Esophagus muscularis mucosa (tissue), 4 donors: Measurements from ENCODE around the gene HS6ST2. TPM values are rescaled to one million over a fixed set of nuclear protein-coding genes. Genes with fewer than 3 reads are reported as not detected.

ENCODE experiments used
- DNase-seq: peaks from one replicate; pipeline ENCODE4 v3.0.0-alpha.2; 2017; ENCODE audit errors: extremely low spot score
- H3K27ac ChIP-seq, 4 donors: fragments of 200-600 bp; sonication (generic); replicated peaks in 1 of 4; 1 replicate in 3 of 4; 2 replicates in 1 of 4; pipeline ENCODE4 v1.5.1; 2016 to 2019; ENCODE audit warnings: mild to moderate bottlenecking in 1 of 4
- H3K27me3 ChIP-seq, 4 donors: fragments of 200-600 bp; sonication (generic); one replicate each; pipeline versions ENCODE4 v1.5.1 to v1.6.0; 2016 to 2019
- H3K36me3 ChIP-seq, 4 donors: fragments of 200-600 bp; sonication (generic); one replicate each; pipeline ENCODE4 v1.5.1; 2016 to 2019
- H3K4me1 ChIP-seq, 4 donors: fragments of 200-600 bp; sonication (generic); one replicate each; pipeline ENCODE4 v1.5.1; 2016 to 2019
- H3K4me3 ChIP-seq, 4 donors: fragments of 200-600 bp; sonication (generic); 1 replicate in 2 of 4; 2 replicates in 2 of 4; pipeline ENCODE4 v1.5.1; 2016 to 2019; ENCODE audit warnings: mild to moderate bottlenecking in 4 of 4, moderate library complexity in 1 of 4
- H3K9me3 ChIP-seq, 4 donors: fragments of 200-600 bp; sonication (generic); 1 replicate in 3 of 4; 2 replicates in 1 of 4; pipeline ENCODE4 v1.5.1; 2016 to 2019
- CTCF ChIP-seq, 3 experiments: fragments of 200-600 bp in 2 of 3; fragments of 450-650 bp in 1 of 3; sonication (generic) in 2 of 3; IDR thresholded peaks; one replicate each; pipeline ENCODE4 v1.5.1; 2017 to 2019; ENCODE audit warnings: antibody characterized with exemption in 3 of 3, mild to moderate bottlenecking in 2 of 3, moderate library complexity in 1 of 3
- EP300 ChIP-seq: sonication (generic); formaldehyde crosslinking; IDR thresholded peaks from one replicate; pipeline ENCODE4 v1.6.1; 2017; ENCODE audit warnings: antibody characterized with exemption
- POLR2A ChIP-seq: fragments of 450-650 bp; IDR thresholded peaks from one replicate; pipeline ENCODE4 v1.6.1; 2017; ENCODE audit warnings: antibody characterized with exemption, moderate library complexity, mild to moderate bottlenecking, low read depth
- POLR2AphosphoS5 ChIP-seq, 2 donors: sonication (generic); formaldehyde crosslinking; IDR thresholded peaks; one replicate each; pipeline ENCODE4 v1.6.1; 2017; ENCODE audit warnings: antibody characterized with exemption in 2 of 2
- WGBS: methylation state at CpG from one replicate; pipeline ENCODE4 v1.1.5; 2018; 5-methylcytosine and 5-hydroxymethylcytosine counted together
- intact Hi-C: fragments of 100-400 bp; cut with DNase I; formaldehyde crosslinking; loops from one replicate; pipeline ENCODE4 v1.15.1; 2023
- total RNA-seq, 4 donors: library from RNA; depleted of rRNA; stranded (reverse); fragments of >200 nt; gene quantifications; one replicate each; pipeline versions ENCODE4 v1.1.0 to v1.2.1, GENCODE V29; 2016

HS6ST2 gene
- total RNA-seq, 4 donors from 2014 or later: 0.29 to 0.99 TPM; not detected in 2

- H3K36me3 ChIP-seq: no peaks in the 10 kb centered on the region
- no peaks in the 10 kb centered on the region for H3K9me3 ChIP-seq
- intact Hi-C loops: no loop called here
- no peaks in the 10 kb centered on the region for H3K4me1 ChIP-seq
- no peak overlapping the region for H3K4me3 ChIP-seq
- no peak for TF ChIP-seq EP300
- TF ChIP-seq POLR2AphosphoS5 (IDR thresholded peaks at IDR 0.05): no peak
- TF ChIP-seq CTCF (IDR thresholded peaks at IDR 0.05): no peak
- TF ChIP-seq POLR2A: no peak
- no peak for DNase-seq
- H3K27ac ChIP-seq: no peak overlapping the region
- 90% methylated on average over 2 of the region's 2 CpGs for WGBS
- no peaks in the 10 kb centered on the region for H3K27me3 ChIP-seq
These were observed 142.8 kb downstream of the HS6ST2 start for GRCh38 chrX:132815643-132816042.

GRCh38 chrX:132810964-132811712, 147.3 kb downstream of the HS6ST2 start:
- WGBS: 88% methylated on average over 5 of the region's 5 CpGs
- TF ChIP-seq POLR2A (no peak), CTCF (IDR thresholded peaks at IDR 0.05) (no peak), POLR2AphosphoS5 (IDR thresholded peaks at IDR 0.05) (no peak), EP300 (no peak)
- Histone ChIP-seq H3K36me3 (no peaks in the 10 kb centered on the region), H3K27me3 (no peaks in the 10 kb centered on the region), H3K4me3 (no peak overlapping the region), H3K9me3 (no peaks in the 10 kb centered on the region), H3K27ac (no peak overlapping the region), H3K4me1 (no peaks in the 10 kb centered on the region)
- no peak for DNase-seq
- intact Hi-C loops: no loop called here

- H3K36me3 ChIP-seq: no peaks in the 10 kb centered on the region
- WGBS: 60% methylated on average over 3 of the region's 3 CpGs
- intact Hi-C loops: no loop called here
- H3K4me1 ChIP-seq: no peaks in the 10 kb centered on the region
- H3K9me3 ChIP-seq: no peaks in the 10 kb centered on the region
- no peak overlapping the region for H3K27ac ChIP-seq
- no peaks in the 10 kb centered on the region for H3K27me3 ChIP-seq
- H3K4me3 ChIP-seq: no peak overlapping the region
- no peak for DNase-seq
- TF ChIP-seq POLR2AphosphoS5 (IDR thresholded peaks at IDR 0.05) (no peak), EP300 (no peak), POLR2A (no peak), CTCF (IDR thresholded peaks at IDR 0.05) (no peak)
These were observed 147.9 kb downstream of the HS6ST2 start for GRCh38 chrX:132810488-132810887.

GRCh38 chrX:132809581-132809980, 148.8 kb downstream of the HS6ST2 start:
- Histone ChIP-seq H3K36me3 (no peaks in the 10 kb centered on the region), H3K27me3 (no peaks in the 10 kb centered on the region), H3K27ac (no peak overlapping the region), H3K4me3 (no peak overlapping the region), H3K4me1 (no peaks in the 10 kb centered on the region), H3K9me3 (no peaks in the 10 kb centered on the region)
- no peak for DNase-seq
- WGBS: 44% methylated on average over 2 of the region's 2 CpGs
- intact Hi-C loops: no loop called here
- TF ChIP-seq POLR2A: no peak
- TF ChIP-seq POLR2AphosphoS5 (IDR thresholded peaks at IDR 0.05): no peak
- TF ChIP-seq CTCF (IDR thresholded peaks at IDR 0.05): no peak
- no peak for TF ChIP-seq EP300
